HG03135 (cell line): ENCODE measurements around the gene GPRC5D.

Experiments used
- ATAC-seq: cut with Tn5 transposase; IDR thresholded peaks from one replicate; pipeline ENCODE4 v1.9.1; 2021; ENCODE audit warnings: mild to moderate bottlenecking, moderate library complexity; ENCODE audit not compliant: unreplicated experiment

GPRC5D gene

GRCh38 chr12:12982331-12982730, 30.4 kb upstream of the GPRC5D start:
- no peak for ATAC-seq

- ATAC-seq = no peak
These were observed 27.8 kb upstream of the GPRC5D start for GRCh38 chr12:12979731-12980259.

GRCh38 chr12:12979126-12979525, 27.2 kb upstream of the GPRC5D start:
- ATAC-seq = no peak

GRCh38 chr12:12977231-12977630, 25.3 kb upstream of the GPRC5D start:
- ATAC-seq = no peak

- ATAC-seq = no peak
These were observed 24.4 kb upstream of the GPRC5D start for GRCh38 chr12:12976366-12976765.

- no peak for ATAC-seq
These were observed 23.5 kb upstream of the GPRC5D start for GRCh38 chr12:12975322-12976077.

GRCh38 chr12:12974211-12974610, 22.2 kb upstream of the GPRC5D start:
- ATAC-seq = no peak

GRCh38 chr12:12973019-12973418, 21.0 kb upstream of the GPRC5D start:
- ATAC-seq = no peak

GRCh38 chr12:12965836-12966235, 13.9 kb upstream of the GPRC5D start:
- ATAC-seq = no peak

GRCh38 chr12:12964255-12964654, 12.3 kb upstream of the GPRC5D start:
- no peak for ATAC-seq

- no peak for ATAC-seq
These were observed 8.8 kb upstream of the GPRC5D start for GRCh38 chr12:12960639-12961209.

- no peak for ATAC-seq
These were observed 6.9 kb upstream of the GPRC5D start for GRCh38 chr12:12958886-12959285.

GRCh38 chr12:12954878-12955625, 3.1 kb upstream of the GPRC5D start:
- no peak for ATAC-seq

- ATAC-seq = no peak
These were observed 2.4 kb upstream of the GPRC5D start for GRCh38 chr12:12954356-12954755.

- ATAC-seq = no peak
These were observed 466 bp downstream of the GPRC5D start for GRCh38 chr12:12951504-12951903.

- no peak for ATAC-seq
These were observed 4.1 kb downstream of the GPRC5D start for GRCh38 chr12:12947902-12948301.

GRCh38 chr12:12946686-12947355, 5.1 kb downstream of the GPRC5D start:
- no peak for ATAC-seq

GRCh38 chr12:12945591-12945990, 6.4 kb downstream of the GPRC5D start:
- no peak for ATAC-seq

GRCh38 chr12:12943586-12944260, 8.2 kb downstream of the GPRC5D start:
- no peak for ATAC-seq

- no peak for ATAC-seq
These were observed 10.3 kb downstream of the GPRC5D start for GRCh38 chr12:12941450-12942350.
